Activated CD4-positive, alpha-beta T cell treated with anti-CD3 and anti-CD28 coated beads, Interleukin-2, amount 50 U/mL, for 4 hours (primary cell): ENCODE measurements around the gene FAM107B.
A peak's percentile ranks its signal among the peaks of the same experiment; 100 is the strongest.

Experiments used
- DNase-seq, 2 experiments: peaks; one replicate each; pipeline ENCODE4 v3.0.0-alpha.2; 2020

The FAM107B gene

GRCh38 chr10:14550471-14550981 lies 224.2 kb downstream of the FAM107B start:
- no peak for DNase-seq

GRCh38 chr10:14549496-14549895 lies 225.2 kb downstream of the FAM107B start:
- DNase-seq = no peak

- no peak for DNase-seq
These were observed 225.7 kb downstream of the FAM107B start for GRCh38 chr10:14548970-14549369.

GRCh38 chr10:14548474-14548873 lies 226.2 kb downstream of the FAM107B start:
- no peak for DNase-seq

GRCh38 chr10:14547816-14548215 lies 226.9 kb downstream of the FAM107B start:
- DNase-seq = no peak

- no peak for DNase-seq
These were observed 228.9 kb downstream of the FAM107B start for GRCh38 chr10:14545827-14546226.

- no peak for DNase-seq
These were observed 230.8 kb downstream of the FAM107B start for GRCh38 chr10:14543904-14544210.

GRCh38 chr10:14543046-14543903 lies 231.4 kb downstream of the FAM107B start:
- peak in 1 of 2 experiments; percentile 27 for DNase-seq

- DNase-seq = no peak
These were observed 233.3 kb downstream of the FAM107B start for GRCh38 chr10:14541379-14541778.

- DNase-seq = no peak
These were observed 234.1 kb downstream of the FAM107B start for GRCh38 chr10:14540611-14541010.

- DNase-seq = no peak
These were observed 234.6 kb downstream of the FAM107B start for GRCh38 chr10:14540062-14540461.

GRCh38 chr10:14539176-14539575 lies 235.5 kb downstream of the FAM107B start:
- no peak for DNase-seq

GRCh38 chr10:14536241-14537213 lies 238.2 kb downstream of the FAM107B start:
- peak; percentile 43 for DNase-seq

- DNase-seq = no peak
These were observed 239.1 kb downstream of the FAM107B start for GRCh38 chr10:14535457-14536130.

- no peak for DNase-seq
These were observed 240.5 kb downstream of the FAM107B start for GRCh38 chr10:14534152-14534551.

- no peak for DNase-seq
These were observed 241.4 kb downstream of the FAM107B start for GRCh38 chr10:14533295-14533694.

- DNase-seq = no peak
These were observed 242.0 kb downstream of the FAM107B start for GRCh38 chr10:14532473-14533251.

- no peak for DNase-seq
These were observed 242.7 kb downstream of the FAM107B start for GRCh38 chr10:14531974-14532373.

GRCh38 chr10:14530465-14530864 lies 244.2 kb downstream of the FAM107B start:
- no peak for DNase-seq

- no peak for DNase-seq
These were observed 245.3 kb downstream of the FAM107B start for GRCh38 chr10:14529351-14529750.

- no peak for DNase-seq
These were observed 246.2 kb downstream of the FAM107B start for GRCh38 chr10:14528450-14528849.

GRCh38 chr10:14527915-14528314 lies 246.8 kb downstream of the FAM107B start:
- no peak for DNase-seq
